Keratinocyte (primary cell): Measurements from ENCODE around the gene CD63. TPM values are rescaled to one million over a fixed set of nuclear protein-coding genes. Genes with fewer than 3 reads are reported as not detected.

Experiments
- DNase-seq: peaks from one replicate; pipeline ENCODE4 v3.0.0-alpha.2; 2011; ENCODE audit warnings: low read depth, missing footprints, low spot score
- FAIRE-seq: peaks from 2 replicates; lab custom pipeline; 2011; peaks lifted over from hg19 to GRCh38; lab: Jason Lieb, UNC
- H2AFZ ChIP-seq: 2 replicates; pipeline ENCODE4 v1.6.0; 2012; ENCODE audit warnings: low read length, control low read depth, inconsistent platforms; ENCODE audit not compliant: control insufficient read depth
- H3K27ac ChIP-seq: 2 replicates; pipeline ENCODE4 v1.5.1; 2011; ENCODE audit warnings: low read length; ENCODE audit not compliant: control insufficient read depth, insufficient read depth
- H3K27me3 ChIP-seq: 3 replicates; pipeline ENCODE4 v1.6.0; 2011; ENCODE audit warnings: low read length; ENCODE audit not compliant: control insufficient read depth, insufficient read depth; ENCODE audit errors: extremely low read depth
- H3K36me3 ChIP-seq, 2 experiments: 2 replicates in 1 of 2; 3 replicates in 1 of 2; pipeline ENCODE4 v1.5.1; 2011; ENCODE audit warnings: low read length in 2 of 2, mild to moderate bottlenecking in 1 of 2; ENCODE audit not compliant: control insufficient read depth in 2 of 2, insufficient read depth in 2 of 2; ENCODE audit errors: extremely low read depth in 1 of 2
- H3K4me1 ChIP-seq: 3 replicates; pipeline ENCODE4 v1.5.1; 2011; ENCODE audit warnings: low read length; ENCODE audit not compliant: control insufficient read depth, insufficient read depth; ENCODE audit errors: extremely low read depth
- H3K4me2 ChIP-seq: 3 replicates; pipeline ENCODE4 v1.6.0; 2011; ENCODE audit warnings: low read depth, low read length; ENCODE audit not compliant: control insufficient read depth, insufficient read depth; ENCODE audit errors: extremely low read depth
- H3K4me3 ChIP-seq, 3 experiments: fragments of 200-600 bp in 1 of 3; sonication (generic) in 1 of 3; 2 replicates in 2 of 3; 3 replicates in 1 of 3; pipeline ENCODE4 v1.5.1; 2011 to 2016; ENCODE audit warnings: low read length in 3 of 3, mild to moderate bottlenecking in 3 of 3, control low read depth in 2 of 3, inconsistent platforms in 1 of 3, low read depth in 1 of 3, mixed read lengths in 1 of 3, mixed run types in 1 of 3, moderate library complexity in 1 of 3; ENCODE audit not compliant: control insufficient read depth in 2 of 3, insufficient read depth in 2 of 3; ENCODE audit errors: extremely low read depth in 1 of 3
- H3K79me2 ChIP-seq: 2 replicates; pipeline ENCODE4 v1.6.0; 2012; ENCODE audit warnings: low read length; ENCODE audit not compliant: control insufficient read depth, insufficient read depth
- H3K9ac ChIP-seq: 3 replicates; pipeline ENCODE4 v1.6.0; 2011; ENCODE audit warnings: low read length; ENCODE audit not compliant: control insufficient read depth, insufficient read depth; ENCODE audit errors: extremely low read depth
- H3K9me1 ChIP-seq: 3 replicates; pipeline ENCODE4 v1.6.0; 2011; ENCODE audit warnings: low read length; ENCODE audit not compliant: control insufficient read depth, insufficient read depth; ENCODE audit errors: extremely low read depth
- H3K9me3 ChIP-seq: 2 replicates; pipeline ENCODE4 v1.5.1; 2012; ENCODE audit warnings: low read depth, low read length; ENCODE audit not compliant: control insufficient read depth
- H4K20me1 ChIP-seq: 3 replicates; pipeline ENCODE4 v1.6.0; 2011; ENCODE audit warnings: low read length; ENCODE audit not compliant: control insufficient read depth, insufficient read depth; ENCODE audit errors: extremely low read depth
- EZH2 ChIP-seq: IDR thresholded peaks from one replicate; pipeline ENCODE4 v1.6.1; 2012; ENCODE audit warnings: inconsistent platforms, mild to moderate bottlenecking, low read length, moderate library complexity
- dilution Hi-C: fragments of 300-500 bp; cut with MboI; formaldehyde crosslinking; loops from one replicate; pipeline ENCODE4 v1.7.0; 2020; ENCODE audit warnings: low sequenced_read_pairs; ENCODE audit not compliant: extremely low pct_ligation_motif_present
- polyA plus RNA-seq, 5 experiments: library from polyadenylated mRNA; depleted of rRNA in 3 of 5; stranded (reverse) in 3 of 5; stranded (forward) in 1 of 5; unstranded in 1 of 5; fragments of >200 nt; gene quantifications; 1 replicate in 1 of 5; 2 replicates in 3 of 5; 3 replicates in 1 of 5; pipeline versions ENCODE4 v1.2.1 to v1.2.3, GENCODE V29; 2011 to 2012; ENCODE audit warnings: missing spikeins in 2 of 5, low read depth in 1 of 5, low replicate concordance in 1 of 5
- TF ChIP-seq, protein P1 (sequence below), 3 experiments: IDR thresholded peaks in 1 of 3; conservative IDR thresholded peaks in 1 of 3; optimal IDR thresholded peaks in 1 of 3; 2 replicates in 2 of 3; 3 replicates in 1 of 3; pipeline versions ENCODE3 to v1.5.1; 2011; ENCODE audit warnings: low read length in 3 of 3, mild to moderate bottlenecking in 3 of 3, moderate library complexity in 2 of 3, control low read depth in 1 of 3, inconsistent platforms in 1 of 3; ENCODE audit not compliant: insufficient read depth in 2 of 3; ENCODE audit errors: extremely low read depth in 1 of 3

CD63 gene
- polyA plus RNA-seq, 1 donor (not counting 4 experiments of a cell fraction or from before 2014, with no cell fraction given), result 749 TPM

DNA sequence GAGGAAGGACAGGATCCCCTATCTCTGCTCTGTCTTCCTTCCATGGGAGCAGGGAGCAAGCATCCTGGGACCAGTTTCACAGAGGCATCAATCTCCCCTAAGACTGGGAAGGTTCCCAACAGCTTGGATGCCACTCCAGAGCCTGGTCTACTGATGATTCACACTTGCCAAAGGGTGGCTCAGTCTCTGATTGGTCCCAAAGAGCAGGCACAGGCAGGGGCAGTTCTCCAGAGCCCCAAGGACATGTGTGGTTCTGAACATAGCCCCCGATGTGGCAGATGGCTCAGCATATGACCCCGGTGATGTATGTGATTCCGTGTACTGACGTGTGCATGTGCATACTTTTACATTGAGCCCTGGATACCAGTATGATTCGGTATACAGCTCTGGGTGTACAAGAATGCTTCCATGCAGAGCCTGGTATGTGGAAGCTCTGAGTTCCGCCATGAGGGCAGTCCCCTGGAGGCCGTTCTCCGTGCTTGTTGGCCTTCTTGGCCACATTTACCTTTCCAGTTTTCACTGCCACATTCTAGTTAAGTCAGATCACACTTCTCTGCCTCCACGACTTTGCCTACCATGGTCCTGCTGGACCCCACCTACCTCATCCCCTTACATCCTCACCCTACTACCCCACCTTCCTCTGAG is 42.3 kb downstream of the CD63 start:
- Histone ChIP-seq H3K9me3 (no peaks in the 10 kb centered on the region), H2AFZ (no peak overlapping the region), H3K79me2 (no peaks in the 10 kb centered on the region), H4K20me1 (no peaks in the 10 kb centered on the region), H3K9ac (no peak overlapping the region), H3K4me1 (no peaks in the 10 kb centered on the region), H3K27me3 (peaks cover 8% of the 10 kb centered on the region), H3K9me1 (no peaks in the 10 kb centered on the region), H3K4me2 (no peak overlapping the region), H3K4me3 (no peak overlapping the region), H3K27ac (no peak overlapping the region), H3K36me3 (no peaks in the 10 kb centered on the region)
- DNase-seq (no peak), FAIRE-seq (no peak)
- TF ChIP-seq, protein P1, sequence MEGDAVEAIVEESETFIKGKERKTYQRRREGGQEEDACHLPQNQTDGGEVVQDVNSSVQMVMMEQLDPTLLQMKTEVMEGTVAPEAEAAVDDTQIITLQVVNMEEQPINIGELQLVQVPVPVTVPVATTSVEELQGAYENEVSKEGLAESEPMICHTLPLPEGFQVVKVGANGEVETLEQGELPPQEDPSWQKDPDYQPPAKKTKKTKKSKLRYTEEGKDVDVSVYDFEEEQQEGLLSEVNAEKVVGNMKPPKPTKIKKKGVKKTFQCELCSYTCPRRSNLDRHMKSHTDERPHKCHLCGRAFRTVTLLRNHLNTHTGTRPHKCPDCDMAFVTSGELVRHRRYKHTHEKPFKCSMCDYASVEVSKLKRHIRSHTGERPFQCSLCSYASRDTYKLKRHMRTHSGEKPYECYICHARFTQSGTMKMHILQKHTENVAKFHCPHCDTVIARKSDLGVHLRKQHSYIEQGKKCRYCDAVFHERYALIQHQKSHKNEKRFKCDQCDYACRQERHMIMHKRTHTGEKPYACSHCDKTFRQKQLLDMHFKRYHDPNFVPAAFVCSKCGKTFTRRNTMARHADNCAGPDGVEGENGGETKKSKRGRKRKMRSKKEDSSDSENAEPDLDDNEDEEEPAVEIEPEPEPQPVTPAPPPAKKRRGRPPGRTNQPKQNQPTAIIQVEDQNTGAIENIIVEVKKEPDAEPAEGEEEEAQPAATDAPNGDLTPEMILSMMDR (optimal IDR thresholded peaks at IDR 0.05 in 1 of 3, IDR thresholded peaks at IDR 0.05 in 1 of 3, conservative IDR thresholded peaks at IDR 0.05 in 1 of 3; ENCODE audit: extremely low read depth in 1 of 3, insufficient read depth in 2 of 3, low read length in 3 of 3), result no peak
- TF ChIP-seq EZH2, result no peak
- dilution Hi-C loops, result loop anchor here (5.0 kb wide), 1 partner anchor 36 kb away; the partner anchor contains the start of gene RDH5

DNA sequence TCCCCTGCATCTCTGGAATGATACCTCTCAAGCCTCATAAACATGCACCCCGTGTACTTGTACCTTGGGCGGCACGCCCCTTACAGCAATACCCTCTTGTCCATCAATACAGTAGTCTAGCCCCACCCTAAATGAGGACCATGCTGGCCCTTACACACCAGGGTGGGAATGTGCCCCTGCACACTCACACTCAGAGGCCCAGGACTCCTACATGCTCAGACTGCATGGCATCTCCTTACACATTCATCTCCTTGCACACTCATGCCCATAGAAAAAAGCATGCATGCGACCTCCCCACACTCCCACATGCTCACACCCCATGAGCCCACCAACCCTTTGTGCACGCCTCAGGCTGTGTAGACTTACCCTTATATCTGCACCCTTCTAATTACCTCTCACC is 43.1 kb downstream of the CD63 start:
- no peak for TF ChIP-seq EZH2
- TF ChIP-seq, protein P1 (optimal IDR thresholded peaks at IDR 0.05 in 1 of 3, IDR thresholded peaks at IDR 0.05 in 1 of 3, conservative IDR thresholded peaks at IDR 0.05 in 1 of 3; ENCODE audit: extremely low read depth in 1 of 3, insufficient read depth in 2 of 3, low read length in 3 of 3), result no peak
- Histone ChIP-seq H3K27ac (no peak overlapping the region), H3K4me1 (no peaks in the 10 kb centered on the region), H3K9ac (no peak overlapping the region), H4K20me1 (no peaks in the 10 kb centered on the region), H3K4me2 (no peak overlapping the region), H2AFZ (no peak overlapping the region), H3K9me1 (no peaks in the 10 kb centered on the region), H3K36me3 (no peaks in the 10 kb centered on the region), H3K79me2 (no peaks in the 10 kb centered on the region), H3K9me3 (no peaks in the 10 kb centered on the region), H3K27me3 (peaks cover 12% of the 10 kb centered on the region), H3K4me3 (no peak overlapping the region)
- no peak for FAIRE-seq
- no peak for DNase-seq
- dilution Hi-C loops, result loop anchor here (5.0 kb wide), 1 partner anchor 37 kb away; the partner anchor contains the start of gene RDH5
